Central memory CD8-positive, alpha-beta T cell (primary cell): Measurements from ENCODE around the gene ZNF613.
A peak's percentile ranks its signal among the peaks of the same experiment; 100 is the strongest.
"Not testable (repeated sequence)": the region's sequence is repeated elsewhere in the genome, so short reads cannot be mapped to it uniquely, and the experiment has no call there.

Experiments
- ATAC-seq: fragments of 150-1000 bp; cut with Tn5 transposase; replicated peaks from 2 replicates; pipeline ENCODE4 v1.10.0; 2022; ENCODE audit warnings: mild to moderate bottlenecking, moderate FRiP score, moderate number of reproducible peaks; ENCODE audit not compliant: poor library complexity, severe bottlenecking; ENCODE audit errors: extremely low read depth
- DNase-seq, 2 donors: peaks; one replicate each; pipeline ENCODE4 v3.0.0; 2021; ENCODE audit warnings: low spot score in 2 of 2
- H3K27ac Mint-ChIP-seq: one replicate; pipeline ENCODE4 v1.8.0; 2022; ENCODE audit warnings: low read depth, mild to moderate bottlenecking, moderate library complexity, mixed read lengths
- H3K27me3 Mint-ChIP-seq: one replicate; pipeline ENCODE4 v1.8.0; 2022; ENCODE audit warnings: mixed read lengths
- H3K36me3 Mint-ChIP-seq: one replicate; pipeline ENCODE4 v1.8.0; 2022; ENCODE audit warnings: mild to moderate bottlenecking, moderate library complexity, mixed read lengths; ENCODE audit not compliant: insufficient read depth
- H3K4me1 Mint-ChIP-seq: one replicate; pipeline ENCODE4 v1.8.0; 2022; ENCODE audit warnings: mixed read lengths
- H3K4me3 Mint-ChIP-seq: one replicate; pipeline ENCODE4 v1.8.0; 2022; ENCODE audit warnings: mild to moderate bottlenecking, moderate library complexity, mixed read lengths
- H3K9me3 Mint-ChIP-seq: one replicate; pipeline ENCODE4 v1.8.0; 2022; ENCODE audit warnings: mixed read lengths

The ZNF613 gene

DNA sequence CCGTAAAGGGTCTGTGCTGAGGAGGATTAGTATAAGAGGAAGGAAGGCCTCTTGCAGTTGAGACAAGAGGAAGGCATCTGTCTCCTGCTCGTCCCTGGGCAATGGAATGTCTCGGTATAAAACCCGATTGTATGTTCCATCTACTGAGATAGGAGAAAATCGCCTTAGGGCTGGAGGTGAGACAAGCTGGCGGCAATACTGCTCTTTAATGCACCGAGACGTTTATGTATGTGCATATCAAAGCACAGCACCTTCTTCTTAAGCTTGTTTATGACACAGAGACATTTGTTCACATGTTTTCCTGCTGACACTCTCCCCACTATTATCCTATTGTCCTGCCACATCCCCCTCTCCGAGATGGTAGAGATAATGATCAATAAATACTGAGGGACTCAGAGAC is 21.2 kb upstream of the ZNF613 start:
- Mint-ChIP-seq H3K4me1 (peaks cover 27% of the 10 kb centered on the region), H3K27me3 (peaks cover 23% of the 10 kb centered on the region), H3K9me3 (peaks cover 20% of the 10 kb centered on the region)
- H3K27ac Mint-ChIP-seq, H3K4me3 Mint-ChIP-seq, DNase-seq, ATAC-seq, H3K36me3 Mint-ChIP-seq: not testable (repeated sequence)

DNA sequence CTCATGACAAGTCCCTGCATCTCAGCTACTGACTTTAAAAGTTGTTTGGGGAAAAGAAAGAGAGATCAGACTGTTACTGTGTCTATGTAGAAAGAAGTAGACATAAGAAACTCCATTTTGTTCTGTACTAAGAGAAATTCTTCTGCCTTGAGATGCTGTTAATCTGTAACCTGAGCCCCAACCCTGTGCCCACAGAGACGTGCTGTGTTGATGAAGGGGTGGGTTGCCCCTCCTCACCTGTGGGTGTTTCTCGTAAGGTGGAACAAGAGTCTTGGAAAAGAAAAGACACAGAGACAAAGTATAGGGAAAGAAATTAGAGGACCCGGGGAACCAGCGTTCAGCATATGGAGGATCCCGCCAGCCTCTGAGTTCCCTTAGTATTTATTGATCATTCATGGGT is 19.3 kb upstream of the ZNF613 start:
- H3K36me3 Mint-ChIP-seq, H3K27ac Mint-ChIP-seq, ATAC-seq, DNase-seq, H3K4me3 Mint-ChIP-seq: not testable (repeated sequence)
- Mint-ChIP-seq H3K9me3 (peaks cover 15% of the 10 kb centered on the region), H3K4me1 (peaks cover 20% of the 10 kb centered on the region), H3K27me3 (peaks cover 23% of the 10 kb centered on the region)

DNA sequence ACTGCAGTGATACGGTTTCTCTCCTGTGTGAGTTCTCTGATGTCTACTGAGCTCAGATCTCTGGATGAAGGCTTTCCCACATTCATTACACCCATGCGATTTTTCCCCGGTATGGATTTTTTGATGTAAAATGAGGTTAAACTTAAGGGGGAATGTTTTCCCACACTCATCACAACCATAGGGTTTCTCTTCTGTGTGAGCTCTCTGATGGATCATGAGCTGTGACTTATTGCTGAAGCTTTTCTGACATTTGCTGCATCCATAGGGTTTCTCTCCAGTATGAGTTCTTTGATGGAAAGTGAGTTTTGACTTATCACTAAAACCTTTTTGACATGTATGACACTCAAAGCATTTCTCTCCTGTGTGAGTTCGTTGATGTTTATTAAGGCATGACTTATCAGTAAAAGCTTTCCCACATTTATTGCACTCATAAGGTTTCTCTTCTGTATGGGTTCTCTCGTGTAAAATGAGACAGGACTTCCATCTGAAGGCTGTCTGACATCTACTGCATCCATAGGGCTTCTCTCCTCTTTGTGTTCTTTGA is 11.9 kb upstream of the ZNF613 start:
- Mint-ChIP-seq H3K4me1 (no peaks in the 10 kb centered on the region), H3K9me3 (peaks cover 35% of the 10 kb centered on the region), H3K27ac (no peak overlapping the region), H3K36me3 (no peaks in the 10 kb centered on the region), H3K4me3 (no peak overlapping the region), H3K27me3 (no peaks in the 10 kb centered on the region)
- DNase-seq (no peak), ATAC-seq (no peak)

GRCh38 chr19:51916167-51916566 is 11.1 kb upstream of the ZNF613 start:
- Mint-ChIP-seq H3K9me3 (peaks cover 40% of the 10 kb centered on the region), H3K4me3 (no peak overlapping the region), H3K36me3 (no peaks in the 10 kb centered on the region), H3K27me3 (no peaks in the 10 kb centered on the region), H3K27ac (no peak overlapping the region), H3K4me1 (no peaks in the 10 kb centered on the region)
- DNase-seq (no peak), ATAC-seq (no peak)

DNA sequence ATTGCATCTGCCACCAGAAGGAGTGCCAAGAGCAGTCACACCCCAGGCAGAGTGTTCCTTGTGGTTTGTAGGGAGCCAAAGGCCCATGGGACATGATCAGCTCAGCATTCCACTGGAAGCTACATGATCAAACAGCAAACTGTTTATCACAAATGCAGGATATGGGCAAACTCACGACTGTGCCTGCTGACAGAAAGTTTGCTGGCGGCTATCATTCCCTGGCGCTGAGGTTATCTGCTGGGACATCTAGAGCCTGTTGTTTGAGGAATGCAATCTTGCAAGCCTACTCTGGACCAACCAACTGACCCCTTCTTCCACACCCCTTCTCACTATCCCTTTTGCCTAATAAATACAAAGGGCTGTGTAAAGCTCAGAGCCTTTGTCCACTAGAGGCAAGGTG is 7.7 kb upstream of the ZNF613 start:
- H3K4me3 Mint-ChIP-seq = no peak overlapping the region
- no peak overlapping the region for H3K27ac Mint-ChIP-seq
- no peaks in the 10 kb centered on the region for H3K27me3 Mint-ChIP-seq
- no peaks in the 10 kb centered on the region for H3K4me1 Mint-ChIP-seq
- H3K9me3 Mint-ChIP-seq = peaks cover 31% of the 10 kb centered on the region
- DNase-seq (no peak), ATAC-seq (no peak)
- H3K36me3 Mint-ChIP-seq = peaks cover 1% of the 10 kb centered on the region

GRCh38 chr19:51921949-51922348 is 5.3 kb upstream of the ZNF613 start:
- peaks cover 29% of the 10 kb centered on the region for H3K9me3 Mint-ChIP-seq

DNA sequence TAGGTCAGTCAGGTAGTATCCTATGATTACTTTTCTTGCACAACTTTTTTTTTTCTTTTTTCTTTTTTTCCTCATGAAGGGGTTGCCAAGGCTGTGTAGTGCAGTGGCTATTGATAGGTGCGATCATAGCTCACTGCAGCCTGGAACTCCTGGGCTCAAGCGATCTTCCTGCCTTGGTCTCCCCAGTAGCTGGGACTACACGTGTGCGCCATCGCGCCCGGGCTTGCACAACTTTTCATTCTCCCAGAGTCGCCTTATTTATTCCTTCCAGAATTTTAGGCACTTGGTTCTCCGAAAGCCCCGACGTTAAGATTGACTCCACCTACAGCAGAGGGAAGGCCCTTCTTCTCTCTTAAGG is 867 bp upstream of the ZNF613 start:
- H3K4me1 Mint-ChIP-seq = peaks cover 25% of the 10 kb centered on the region
- ATAC-seq (no peak), DNase-seq (no peak)
- peaks cover 12% of the 10 kb centered on the region for H3K36me3 Mint-ChIP-seq
- peak overlapping the region; percentile 97 for H3K4me3 Mint-ChIP-seq
- H3K27me3 Mint-ChIP-seq = no peaks in the 10 kb centered on the region
- peak overlapping the region; percentile 91 for H3K27ac Mint-ChIP-seq
- H3K9me3 Mint-ChIP-seq = peaks cover 20% of the 10 kb centered on the region

More at GRCh38 chr19:51921949-51922348, 5.3 kb upstream of the ZNF613 start:
- H3K36me3 Mint-ChIP-seq = peaks cover 1% of the 10 kb centered on the region
- ATAC-seq (no peak), DNase-seq (no peak)
- peaks cover 7% of the 10 kb centered on the region for H3K4me1 Mint-ChIP-seq
- no peak overlapping the region for H3K27ac Mint-ChIP-seq
- H3K4me3 Mint-ChIP-seq = no peak overlapping the region
- no peaks in the 10 kb centered on the region for H3K27me3 Mint-ChIP-seq

DNA sequence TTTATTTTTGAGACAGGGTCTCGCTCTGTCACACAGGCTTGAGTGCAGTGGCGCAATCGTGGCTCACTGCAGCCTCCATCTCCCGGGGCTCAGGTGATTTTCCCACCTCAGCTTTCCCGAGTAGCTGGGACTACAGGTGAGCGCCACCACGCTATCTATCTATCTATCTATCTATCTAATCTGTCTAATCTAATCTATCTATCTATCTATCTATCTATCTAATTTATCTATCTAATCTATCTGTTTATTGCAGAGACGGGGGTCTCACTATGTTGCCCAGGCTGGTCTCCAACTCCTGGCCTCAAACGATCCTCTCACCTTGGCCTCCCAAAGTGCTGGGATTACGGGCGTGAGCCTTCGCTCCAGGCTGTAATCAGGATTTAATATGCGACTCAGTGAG is 587 bp downstream of the ZNF613 start:
- no peak for ATAC-seq
- peak overlapping the region; percentile 91 for H3K27ac Mint-ChIP-seq
- H3K4me1 Mint-ChIP-seq = peaks cover 30% of the 10 kb centered on the region
- H3K36me3 Mint-ChIP-seq = peaks cover 20% of the 10 kb centered on the region
- peak overlapping the region; percentile 97 for H3K4me3 Mint-ChIP-seq
- peaks cover 27% of the 10 kb centered on the region for H3K9me3 Mint-ChIP-seq
- no peak for DNase-seq
- H3K27me3 Mint-ChIP-seq = no peaks in the 10 kb centered on the region

DNA sequence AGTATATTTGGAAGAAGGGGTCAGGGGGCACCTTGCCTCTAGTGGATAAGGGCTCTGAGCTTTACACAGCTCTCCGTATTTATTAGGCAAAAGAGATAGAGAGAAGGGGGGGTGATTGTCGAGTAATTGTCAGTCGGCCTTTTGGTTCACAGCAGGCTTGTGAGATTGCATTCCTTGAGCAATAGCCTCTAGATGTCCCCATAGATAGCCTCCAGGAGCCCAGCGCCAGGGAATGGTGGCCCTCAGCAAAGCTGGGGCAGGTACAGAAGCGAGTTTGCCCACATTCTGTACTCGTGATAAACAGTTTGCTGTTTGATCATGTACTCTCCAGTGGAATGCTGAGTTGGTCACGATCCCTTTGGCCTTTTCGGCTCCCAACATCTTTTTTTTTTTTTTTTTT is 4.6 kb downstream of the ZNF613 start:
- H3K27ac Mint-ChIP-seq = no peak overlapping the region

DNA sequence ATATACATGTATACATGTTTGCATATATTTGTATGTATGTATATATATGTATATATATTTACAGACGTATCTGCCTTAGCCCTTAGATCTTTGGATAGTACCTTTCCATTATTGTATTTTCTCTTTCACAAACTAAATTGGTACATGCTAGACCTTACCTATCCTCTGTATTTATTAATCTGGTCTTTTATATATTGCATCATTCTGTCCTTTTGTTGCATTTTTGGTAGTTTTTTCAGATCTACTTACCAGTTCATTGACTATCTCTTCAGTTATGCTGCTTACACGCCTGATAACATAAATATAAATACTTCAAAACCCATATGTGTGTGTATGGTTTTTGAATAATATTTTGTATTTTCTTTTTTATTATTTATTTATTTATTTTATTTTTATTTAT is 11.7 kb downstream of the ZNF613 start:
- Mint-ChIP-seq H3K9me3 (peaks cover 38% of the 10 kb centered on the region), H3K4me1 (no peaks in the 10 kb centered on the region), H3K4me3 (no peak overlapping the region), H3K36me3 (peaks cover 68% of the 10 kb centered on the region), H3K27ac (no peak overlapping the region), H3K27me3 (no peaks in the 10 kb centered on the region)
- DNase-seq (no peak), ATAC-seq (no peak)

More for the DNA sequence above, 4.6 kb downstream of the ZNF613 start:
- DNase-seq (no peak), ATAC-seq (no peak)
- Mint-ChIP-seq H3K36me3 (peaks cover 37% of the 10 kb centered on the region), H3K4me3 (no peak overlapping the region), H3K9me3 (peaks cover 28% of the 10 kb centered on the region), H3K27me3 (no peaks in the 10 kb centered on the region), H3K4me1 (peaks cover 23% of the 10 kb centered on the region)

- Mint-ChIP-seq H3K4me1 (no peaks in the 10 kb centered on the region), H3K27me3 (no peaks in the 10 kb centered on the region), H3K4me3 (no peak overlapping the region), H3K36me3 (peaks cover 48% of the 10 kb centered on the region), H3K9me3 (peaks cover 46% of the 10 kb centered on the region), H3K27ac (no peak overlapping the region)
- no peak for DNase-seq
- no peak for ATAC-seq
These were observed 17.7 kb downstream of the ZNF613 start for GRCh38 chr19:51944798-51945552.

DNA sequence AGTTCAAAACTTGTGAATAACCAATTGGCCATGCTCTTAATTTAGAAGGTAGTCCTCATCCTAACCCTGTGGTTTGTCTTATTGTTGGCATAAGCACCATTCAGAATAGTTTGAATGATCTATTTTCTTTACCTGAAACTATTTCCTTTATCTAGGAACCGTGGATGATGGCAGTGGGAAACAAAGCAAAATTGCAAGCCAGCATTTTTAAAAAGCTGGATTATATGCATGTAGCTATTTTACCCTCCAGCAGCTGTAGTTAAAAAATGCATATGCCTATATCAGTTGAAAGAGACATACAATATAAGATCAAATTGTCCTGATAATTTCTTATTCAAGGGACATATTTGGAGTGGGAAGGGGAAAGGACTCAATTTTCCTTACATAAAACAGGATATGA is 19.3 kb downstream of the ZNF613 start:
- H3K4me3 Mint-ChIP-seq = no peak overlapping the region
- no peaks in the 10 kb centered on the region for H3K4me1 Mint-ChIP-seq
- DNase-seq (no peak), ATAC-seq (no peak)
- H3K27ac Mint-ChIP-seq = no peak overlapping the region
- H3K36me3 Mint-ChIP-seq = peaks cover 32% of the 10 kb centered on the region
- no peaks in the 10 kb centered on the region for H3K27me3 Mint-ChIP-seq
- peaks cover 44% of the 10 kb centered on the region for H3K9me3 Mint-ChIP-seq

- Mint-ChIP-seq H3K4me3 (no peak overlapping the region), H3K27me3 (no peaks in the 10 kb centered on the region), H3K27ac (no peak overlapping the region), H3K36me3 (peaks cover 10% of the 10 kb centered on the region), H3K4me1 (no peaks in the 10 kb centered on the region), H3K9me3 (peaks cover 37% of the 10 kb centered on the region)
- no peak for DNase-seq
- no peak for ATAC-seq
These were observed 21.7 kb downstream of the ZNF613 start for GRCh38 chr19:51948975-51949374.
